HUES64 (cell line): ENCODE results near the gene FLNC.

Experiments
- H3K27ac ChIP-seq: 2 replicates; pipeline ENCODE4 v1.7.0; 2013; ENCODE audit warnings: low read depth, low read length, inconsistent platforms
- H3K27me3 ChIP-seq: 2 replicates; pipeline ENCODE4 v1.6.1; 2013; ENCODE audit warnings: mild to moderate bottlenecking, low read length; ENCODE audit not compliant: insufficient read depth
- H3K36me3 ChIP-seq: 2 replicates; pipeline ENCODE4 v1.6.1; 2013; ENCODE audit warnings: mild to moderate bottlenecking, low read length; ENCODE audit not compliant: insufficient read depth
- H3K4me1 ChIP-seq: 2 replicates; pipeline ENCODE4 v1.6.1; 2013; ENCODE audit warnings: mild to moderate bottlenecking, low read length, moderate library complexity; ENCODE audit not compliant: insufficient read depth
- H3K4me3 ChIP-seq: 2 replicates; pipeline ENCODE4 v1.5.1; 2013; ENCODE audit warnings: mild to moderate bottlenecking, low read length, moderate library complexity
- H3K9ac ChIP-seq: 2 replicates; pipeline ENCODE4 v1.6.1; 2013; ENCODE audit warnings: mild to moderate bottlenecking, low read depth, low read length
- H3K9me3 ChIP-seq: 2 replicates; pipeline ENCODE4 v1.6.1; 2013; ENCODE audit warnings: low read depth, low read length; ENCODE audit not compliant: insufficient read depth
- WGBS: fragments of 150-250, 120-280 bp; methylation state at CpG from one replicate; pipeline ENCODE4 v1.1.7; 2013; ENCODE audit warnings: missing lambda C conversion rate; 5-methylcytosine and 5-hydroxymethylcytosine counted together

The FLNC gene

GRCh38 chr7:128874140-128875031 is 44.2 kb downstream of the FLNC start:
- Histone ChIP-seq H3K27me3 (peaks cover 31% of the 10 kb centered on the region), H3K9ac (no peak overlapping the region), H3K9me3 (no peaks in the 10 kb centered on the region), H3K36me3 (no peaks in the 10 kb centered on the region), H3K4me3 (no peak overlapping the region), H3K4me1 (no peaks in the 10 kb centered on the region), H3K27ac (no peak overlapping the region)
- 90% methylated on average over 22 of the region's 22 CpGs for WGBS

- no peak overlapping the region for H3K4me3 ChIP-seq
- no peaks in the 10 kb centered on the region for H3K36me3 ChIP-seq
- peaks cover 19% of the 10 kb centered on the region for H3K27me3 ChIP-seq
- no peaks in the 10 kb centered on the region for H3K4me1 ChIP-seq
- H3K9me3 ChIP-seq, result no peaks in the 10 kb centered on the region
- H3K27ac ChIP-seq, result no peak overlapping the region
- no peak overlapping the region for H3K9ac ChIP-seq
- WGBS, result 94% methylated on average over 8 of the region's 8 CpGs
These were observed 45.3 kb downstream of the FLNC start for GRCh38 chr7:128875523-128875948.

- WGBS, result 97% methylated on average over 3 of the region's 3 CpGs
These were observed 45.9 kb downstream of the FLNC start for GRCh38 chr7:128876127-128876526.

GRCh38 chr7:128876586-128876977 is 46.4 kb downstream of the FLNC start:
- Histone ChIP-seq H3K36me3 (no peaks in the 10 kb centered on the region), H3K9ac (no peak overlapping the region), H3K4me1 (no peaks in the 10 kb centered on the region), H3K4me3 (no peak overlapping the region), H3K27me3 (peaks cover 9% of the 10 kb centered on the region; the same call in 1 of the 2 replicates), H3K27ac (no peak overlapping the region), H3K9me3 (no peaks in the 10 kb centered on the region)
- 90% methylated on average over 5 of the region's 5 CpGs for WGBS

More at GRCh38 chr7:128876127-128876526, 45.9 kb downstream of the FLNC start:
- Histone ChIP-seq H3K36me3 (no peaks in the 10 kb centered on the region), H3K9ac (no peak overlapping the region), H3K27me3 (peaks cover 13% of the 10 kb centered on the region), H3K4me3 (no peak overlapping the region), H3K9me3 (no peaks in the 10 kb centered on the region), H3K27ac (no peak overlapping the region), H3K4me1 (no peaks in the 10 kb centered on the region)

- no peaks in the 10 kb centered on the region for H3K36me3 ChIP-seq
- no peak overlapping the region for H3K9ac ChIP-seq
These were observed 47.0 kb downstream of the FLNC start for GRCh38 chr7:128876978-128877755.

GRCh38 chr7:128877756-128878120 is 47.5 kb downstream of the FLNC start:
- no peaks in the 10 kb centered on the region for H3K27me3 ChIP-seq

More at GRCh38 chr7:128876978-128877755, 47.0 kb downstream of the FLNC start:
- Histone ChIP-seq H3K9me3 (no peaks in the 10 kb centered on the region), H3K27ac (no peak overlapping the region), H3K4me1 (no peaks in the 10 kb centered on the region), H3K27me3 (peaks cover 3% of the 10 kb centered on the region; the same call in 1 of the 2 replicates), H3K4me3 (no peak overlapping the region)
- 95% methylated on average over 32 of the region's 32 CpGs for WGBS

GRCh38 chr7:128878226-128879105 is 48.3 kb downstream of the FLNC start:
- Histone ChIP-seq H3K27ac (no peak overlapping the region), H3K9ac (no peak overlapping the region), H3K4me3 (no peak overlapping the region), H3K4me1 (no peaks in the 10 kb centered on the region), H3K9me3 (no peaks in the 10 kb centered on the region), H3K36me3 (no peaks in the 10 kb centered on the region), H3K27me3 (no peaks in the 10 kb centered on the region)
- WGBS, result 94% methylated on average over 14 of the region's 14 CpGs

More at GRCh38 chr7:128877756-128878120, 47.5 kb downstream of the FLNC start:
- H3K27ac ChIP-seq, result no peak overlapping the region
- H3K4me1 ChIP-seq, result no peaks in the 10 kb centered on the region
- no peaks in the 10 kb centered on the region for H3K36me3 ChIP-seq
- WGBS, result 90% methylated on average over 4 of the region's 4 CpGs
- H3K4me3 ChIP-seq, result no peak overlapping the region
- no peak overlapping the region for H3K9ac ChIP-seq
- H3K9me3 ChIP-seq, result no peaks in the 10 kb centered on the region

GRCh38 chr7:128879461-128879938 is 49.3 kb downstream of the FLNC start:
- H3K27ac ChIP-seq, result no peak overlapping the region
- H3K9me3 ChIP-seq, result no peaks in the 10 kb centered on the region
- no peak overlapping the region for H3K9ac ChIP-seq
- H3K4me1 ChIP-seq, result no peaks in the 10 kb centered on the region
- H3K36me3 ChIP-seq, result no peaks in the 10 kb centered on the region
- no peaks in the 10 kb centered on the region for H3K27me3 ChIP-seq
- H3K4me3 ChIP-seq, result no peak overlapping the region
- 90% methylated on average over 19 of the region's 19 CpGs for WGBS

GRCh38 chr7:128879939-128880746 is 49.9 kb downstream of the FLNC start:
- no peak overlapping the region for H3K27ac ChIP-seq
- H3K27me3 ChIP-seq, result no peaks in the 10 kb centered on the region
- no peaks in the 10 kb centered on the region for H3K9me3 ChIP-seq
- H3K9ac ChIP-seq, result no peak overlapping the region
- no peaks in the 10 kb centered on the region for H3K36me3 ChIP-seq
- H3K4me1 ChIP-seq, result no peaks in the 10 kb centered on the region
- WGBS, result 61% methylated on average over 31 of the region's 31 CpGs
- H3K4me3 ChIP-seq, result no peak overlapping the region
